ENCODE data around the gene ARMC8. TPM values are rescaled to one million over a fixed set of nuclear protein-coding genes. Genes with fewer than 3 reads are reported as not detected.

ARMC8 gene
- total RNA-seq, 1 donor from 2014 or later: 29.5 TPM

- FAIRE-seq (no peak), DNase-seq (ENCODE audit: low read depth) (peak; percentile 66)
- H3K4me3 ChIP-seq (ENCODE audit: low read depth, low read length): no peak overlapping the region
- no peaks in the 10 kb centered on the region for H3K27me3 ChIP-seq (ENCODE audit: control insufficient read depth, insufficient read depth, low read length)
- H3K36me3 ChIP-seq (ENCODE audit: control insufficient read depth, insufficient read depth, low read length): no peaks in the 10 kb centered on the region
- TF ChIP-seq, protein P1, sequence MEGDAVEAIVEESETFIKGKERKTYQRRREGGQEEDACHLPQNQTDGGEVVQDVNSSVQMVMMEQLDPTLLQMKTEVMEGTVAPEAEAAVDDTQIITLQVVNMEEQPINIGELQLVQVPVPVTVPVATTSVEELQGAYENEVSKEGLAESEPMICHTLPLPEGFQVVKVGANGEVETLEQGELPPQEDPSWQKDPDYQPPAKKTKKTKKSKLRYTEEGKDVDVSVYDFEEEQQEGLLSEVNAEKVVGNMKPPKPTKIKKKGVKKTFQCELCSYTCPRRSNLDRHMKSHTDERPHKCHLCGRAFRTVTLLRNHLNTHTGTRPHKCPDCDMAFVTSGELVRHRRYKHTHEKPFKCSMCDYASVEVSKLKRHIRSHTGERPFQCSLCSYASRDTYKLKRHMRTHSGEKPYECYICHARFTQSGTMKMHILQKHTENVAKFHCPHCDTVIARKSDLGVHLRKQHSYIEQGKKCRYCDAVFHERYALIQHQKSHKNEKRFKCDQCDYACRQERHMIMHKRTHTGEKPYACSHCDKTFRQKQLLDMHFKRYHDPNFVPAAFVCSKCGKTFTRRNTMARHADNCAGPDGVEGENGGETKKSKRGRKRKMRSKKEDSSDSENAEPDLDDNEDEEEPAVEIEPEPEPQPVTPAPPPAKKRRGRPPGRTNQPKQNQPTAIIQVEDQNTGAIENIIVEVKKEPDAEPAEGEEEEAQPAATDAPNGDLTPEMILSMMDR (IDR thresholded peaks at IDR 0.05; ENCODE audit: insufficient read depth, low read length, severe bottlenecking): no peak
These were observed 66.5 kb downstream of the ARMC8 start for GRCh38 chr3:138253609-138254008.

- TF ChIP-seq, protein P1 (IDR thresholded peaks at IDR 0.05; ENCODE audit: insufficient read depth, low read length, severe bottlenecking): no peak
- Histone ChIP-seq H3K4me3 (ENCODE audit: low read depth, low read length) (no peak overlapping the region), H3K27me3 (ENCODE audit: control insufficient read depth, insufficient read depth, low read length) (no peaks in the 10 kb centered on the region), H3K36me3 (ENCODE audit: control insufficient read depth, insufficient read depth, low read length) (no peaks in the 10 kb centered on the region)
- DNase-seq (ENCODE audit: low read depth) (peak; percentile 86), FAIRE-seq (no peak)
These were observed 67.1 kb downstream of the ARMC8 start for GRCh38 chr3:138254216-138254615.

GRCh38 chr3:138256022-138256421 lies 68.9 kb downstream of the ARMC8 start:
- Histone ChIP-seq H3K27me3 (ENCODE audit: control insufficient read depth, insufficient read depth, low read length) (no peaks in the 10 kb centered on the region), H3K36me3 (ENCODE audit: control insufficient read depth, insufficient read depth, low read length) (no peaks in the 10 kb centered on the region), H3K4me3 (ENCODE audit: low read depth, low read length) (no peak overlapping the region)
- no peak for FAIRE-seq
- TF ChIP-seq, protein P1 (IDR thresholded peaks at IDR 0.05; ENCODE audit: insufficient read depth, low read length, severe bottlenecking): no peak
- no peak for DNase-seq (ENCODE audit: low read depth)

DNA sequence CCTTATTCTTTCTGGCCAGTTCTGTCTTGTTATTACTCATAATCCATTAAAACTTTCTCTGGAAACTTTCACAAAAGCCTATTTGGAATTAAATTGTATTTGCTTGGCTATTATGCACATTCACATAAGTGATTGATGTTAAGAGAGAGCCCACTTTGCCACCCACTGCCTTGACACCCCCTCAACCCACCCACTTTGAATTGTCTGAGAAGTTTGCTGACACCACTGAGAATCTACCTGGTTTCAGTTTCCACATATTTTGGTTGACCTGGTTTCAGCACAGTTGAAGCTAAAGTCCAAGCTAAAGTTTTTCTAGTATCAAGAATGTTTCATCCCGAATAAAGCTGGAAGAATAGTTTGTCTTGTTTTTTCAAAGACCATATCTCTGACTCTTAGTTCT lies 70.9 kb downstream of the ARMC8 start:
- no peaks in the 10 kb centered on the region for H3K27me3 ChIP-seq (ENCODE audit: control insufficient read depth, insufficient read depth, low read length)
- TF ChIP-seq, protein P1 (IDR thresholded peaks at IDR 0.05; ENCODE audit: insufficient read depth, low read length, severe bottlenecking): no peak
- no peak for DNase-seq (ENCODE audit: low read depth)
- FAIRE-seq: peak; percentile 40
- no peaks in the 10 kb centered on the region for H3K36me3 ChIP-seq (ENCODE audit: control insufficient read depth, insufficient read depth, low read length)
- H3K4me3 ChIP-seq (ENCODE audit: low read depth, low read length): no peak overlapping the region

- H3K4me3 ChIP-seq (ENCODE audit: low read depth, low read length): no peak overlapping the region
- TF ChIP-seq, protein P1 (IDR thresholded peaks at IDR 0.05; ENCODE audit: insufficient read depth, low read length, severe bottlenecking): no peak
- DNase-seq (ENCODE audit: low read depth) (no peak), FAIRE-seq (no peak)
- no peaks in the 10 kb centered on the region for H3K36me3 ChIP-seq (ENCODE audit: control insufficient read depth, insufficient read depth, low read length)
- no peaks in the 10 kb centered on the region for H3K27me3 ChIP-seq (ENCODE audit: control insufficient read depth, insufficient read depth, low read length)
These were observed 72.0 kb downstream of the ARMC8 start for GRCh38 chr3:138259126-138259525.

DNA sequence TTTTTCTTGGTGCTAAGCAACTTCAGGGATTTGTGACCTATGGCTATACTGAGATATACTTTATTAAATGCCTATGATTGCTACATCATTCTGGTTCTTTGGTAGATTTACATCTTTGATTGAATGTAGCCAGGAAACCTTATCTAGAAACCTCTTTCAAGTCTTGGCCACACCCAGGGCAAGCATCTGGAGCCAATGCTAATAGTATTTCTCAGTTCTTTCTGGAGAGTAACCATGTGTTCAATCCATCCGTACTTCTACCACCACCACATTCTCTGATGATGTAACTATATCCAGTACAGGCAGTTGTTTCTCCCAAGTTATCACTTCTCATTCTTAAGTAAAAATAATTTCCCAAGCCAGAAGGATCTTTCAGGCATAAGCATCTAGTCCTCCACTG lies 73.5 kb downstream of the ARMC8 start:
- no peak for FAIRE-seq
- TF ChIP-seq, protein P1 (IDR thresholded peaks at IDR 0.05; ENCODE audit: insufficient read depth, low read length, severe bottlenecking): no peak
- no peak for DNase-seq (ENCODE audit: low read depth)
- no peak overlapping the region for H3K4me3 ChIP-seq (ENCODE audit: low read depth, low read length)
- no peaks in the 10 kb centered on the region for H3K36me3 ChIP-seq (ENCODE audit: control insufficient read depth, insufficient read depth, low read length)
- no peaks in the 10 kb centered on the region for H3K27me3 ChIP-seq (ENCODE audit: control insufficient read depth, insufficient read depth, low read length)
